ENCODE results near the gene CAMK2A. TPM values are rescaled to one million over a fixed set of nuclear protein-coding genes. Genes with fewer than 3 reads are reported as not detected.

Gene CAMK2A
- total RNA-seq, 1 donor from 2014 or later = 16.7 TPM

GRCh38 chr5:150219142-150219541 is 70.4 kb downstream of the CAMK2A start:
- no peak for DNase-seq (ENCODE audit: low spot score in 2 of 2)
- FAIRE-seq = no peak

- DNase-seq (ENCODE audit: low spot score in 2 of 2) (no peak), FAIRE-seq (no peak)
These were observed 70.9 kb downstream of the CAMK2A start for GRCh38 chr5:150218693-150219035.

GRCh38 chr5:150217873-150218692 is 71.5 kb downstream of the CAMK2A start:
- DNase-seq (ENCODE audit: low spot score in 2 of 2) (peak; percentile 76 to 86), FAIRE-seq (no peak)

- FAIRE-seq (no peak), DNase-seq (ENCODE audit: low spot score in 2 of 2) (no peak)
These were observed 72.5 kb downstream of the CAMK2A start for GRCh38 chr5:150217038-150217437.

GRCh38 chr5:150215979-150216944 is 73.3 kb downstream of the CAMK2A start:
- FAIRE-seq (no peak), DNase-seq (ENCODE audit: low spot score in 2 of 2) (no peak)

GRCh38 chr5:150214289-150214688 is 75.3 kb downstream of the CAMK2A start:
- no peak for FAIRE-seq
- no peak for DNase-seq (ENCODE audit: low spot score in 2 of 2)

GRCh38 chr5:150213530-150213929 is 76.0 kb downstream of the CAMK2A start:
- DNase-seq (ENCODE audit: low spot score in 2 of 2) (no peak), FAIRE-seq (no peak)

- FAIRE-seq (no peak), DNase-seq (ENCODE audit: low spot score in 2 of 2) (no peak)
These were observed 78.2 kb downstream of the CAMK2A start for GRCh38 chr5:150211156-150212030.

GRCh38 chr5:150210644-150211043 is 78.9 kb downstream of the CAMK2A start:
- FAIRE-seq (no peak), DNase-seq (ENCODE audit: low spot score in 2 of 2) (no peak)

- DNase-seq (ENCODE audit: low spot score in 2 of 2) (peak in 1 of 2 donors; percentile 49), FAIRE-seq (no peak)
These were observed 80.4 kb downstream of the CAMK2A start for GRCh38 chr5:150209099-150209635.

GRCh38 chr5:150208187-150209098 is 81.1 kb downstream of the CAMK2A start:
- DNase-seq (ENCODE audit: low spot score in 2 of 2) (no peak), FAIRE-seq (no peak)

GRCh38 chr5:150206779-150207115 is 82.8 kb downstream of the CAMK2A start:
- FAIRE-seq (no peak), DNase-seq (ENCODE audit: low spot score in 2 of 2) (no peak)

- no peak for DNase-seq (ENCODE audit: low spot score in 2 of 2)
- FAIRE-seq = no peak
These were observed 83.3 kb downstream of the CAMK2A start for GRCh38 chr5:150206098-150206778.

- FAIRE-seq (no peak), DNase-seq (ENCODE audit: low spot score in 2 of 2) (no peak)
These were observed 85.0 kb downstream of the CAMK2A start for GRCh38 chr5:150204590-150204960.

GRCh38 chr5:150203832-150204589 is 85.6 kb downstream of the CAMK2A start:
- DNase-seq (ENCODE audit: low spot score in 2 of 2) = no peak
- no peak for FAIRE-seq

GRCh38 chr5:150202501-150202900 is 87.1 kb downstream of the CAMK2A start:
- DNase-seq (ENCODE audit: low spot score in 2 of 2) (no peak), FAIRE-seq (no peak)

GRCh38 chr5:150197476-150197875 is 92.1 kb downstream of the CAMK2A start:
- no peak for DNase-seq (ENCODE audit: low spot score in 2 of 2)
- no peak for FAIRE-seq

- FAIRE-seq = no peak
- DNase-seq (ENCODE audit: low spot score in 2 of 2) = no peak
These were observed 92.6 kb downstream of the CAMK2A start for GRCh38 chr5:150196986-150197385.
